OCI-LY1 (cell line): ENCODE measurements around the gene KCNIP2.

Experiments used
- EZH2 ChIP-seq: fragments of 200-600 bp; sonication (generic), shearing (Covaris generic); IDR thresholded peaks from 2 replicates; pipeline ENCODE4 v1.8.0; 2017; ENCODE audit warnings: borderline replicate concordance, mixed run types, mild to moderate bottlenecking, antibody characterized with exemption, low read length, moderate library complexity, mixed read lengths
- TF ChIP-seq, protein P1 (sequence below): fragments of 200-600 bp; sonication (generic), shearing (Covaris generic); IDR thresholded peaks from 2 replicates; pipeline ENCODE4 v1.5.1; 2017; ENCODE audit warnings: mild to moderate bottlenecking, antibody characterized with exemption, low read length, moderate library complexity, mixed read lengths

DNA sequence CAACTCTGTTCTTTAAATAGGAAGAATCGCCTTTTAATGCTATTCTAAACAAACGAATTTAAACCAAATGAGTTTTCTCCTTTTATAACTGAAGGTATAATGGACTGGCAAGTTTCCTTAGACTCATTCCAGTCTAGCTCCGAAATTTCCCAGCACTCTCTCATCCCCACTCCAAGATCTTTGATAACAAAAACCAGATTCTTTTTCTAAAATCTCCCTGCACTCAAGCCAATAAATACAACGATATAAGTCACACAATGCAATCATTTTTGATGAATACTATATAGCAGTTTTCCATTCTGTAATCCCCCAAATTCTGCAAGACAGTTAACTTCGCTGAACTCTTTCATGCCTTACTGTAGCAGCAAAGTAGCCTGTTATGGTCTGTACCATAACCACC, 27.2 kb downstream of the KCNIP2 start:
- TF ChIP-seq, protein P1, sequence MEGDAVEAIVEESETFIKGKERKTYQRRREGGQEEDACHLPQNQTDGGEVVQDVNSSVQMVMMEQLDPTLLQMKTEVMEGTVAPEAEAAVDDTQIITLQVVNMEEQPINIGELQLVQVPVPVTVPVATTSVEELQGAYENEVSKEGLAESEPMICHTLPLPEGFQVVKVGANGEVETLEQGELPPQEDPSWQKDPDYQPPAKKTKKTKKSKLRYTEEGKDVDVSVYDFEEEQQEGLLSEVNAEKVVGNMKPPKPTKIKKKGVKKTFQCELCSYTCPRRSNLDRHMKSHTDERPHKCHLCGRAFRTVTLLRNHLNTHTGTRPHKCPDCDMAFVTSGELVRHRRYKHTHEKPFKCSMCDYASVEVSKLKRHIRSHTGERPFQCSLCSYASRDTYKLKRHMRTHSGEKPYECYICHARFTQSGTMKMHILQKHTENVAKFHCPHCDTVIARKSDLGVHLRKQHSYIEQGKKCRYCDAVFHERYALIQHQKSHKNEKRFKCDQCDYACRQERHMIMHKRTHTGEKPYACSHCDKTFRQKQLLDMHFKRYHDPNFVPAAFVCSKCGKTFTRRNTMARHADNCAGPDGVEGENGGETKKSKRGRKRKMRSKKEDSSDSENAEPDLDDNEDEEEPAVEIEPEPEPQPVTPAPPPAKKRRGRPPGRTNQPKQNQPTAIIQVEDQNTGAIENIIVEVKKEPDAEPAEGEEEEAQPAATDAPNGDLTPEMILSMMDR: no peak
- no peak for TF ChIP-seq EZH2
